ENCODE results near the gene GREM2. TPM values are rescaled to one million over a fixed set of nuclear protein-coding genes. Genes with fewer than 3 reads are reported as not detected.

GREM2 gene
- not detected in 2 replicates for total RNA-seq

DNA sequence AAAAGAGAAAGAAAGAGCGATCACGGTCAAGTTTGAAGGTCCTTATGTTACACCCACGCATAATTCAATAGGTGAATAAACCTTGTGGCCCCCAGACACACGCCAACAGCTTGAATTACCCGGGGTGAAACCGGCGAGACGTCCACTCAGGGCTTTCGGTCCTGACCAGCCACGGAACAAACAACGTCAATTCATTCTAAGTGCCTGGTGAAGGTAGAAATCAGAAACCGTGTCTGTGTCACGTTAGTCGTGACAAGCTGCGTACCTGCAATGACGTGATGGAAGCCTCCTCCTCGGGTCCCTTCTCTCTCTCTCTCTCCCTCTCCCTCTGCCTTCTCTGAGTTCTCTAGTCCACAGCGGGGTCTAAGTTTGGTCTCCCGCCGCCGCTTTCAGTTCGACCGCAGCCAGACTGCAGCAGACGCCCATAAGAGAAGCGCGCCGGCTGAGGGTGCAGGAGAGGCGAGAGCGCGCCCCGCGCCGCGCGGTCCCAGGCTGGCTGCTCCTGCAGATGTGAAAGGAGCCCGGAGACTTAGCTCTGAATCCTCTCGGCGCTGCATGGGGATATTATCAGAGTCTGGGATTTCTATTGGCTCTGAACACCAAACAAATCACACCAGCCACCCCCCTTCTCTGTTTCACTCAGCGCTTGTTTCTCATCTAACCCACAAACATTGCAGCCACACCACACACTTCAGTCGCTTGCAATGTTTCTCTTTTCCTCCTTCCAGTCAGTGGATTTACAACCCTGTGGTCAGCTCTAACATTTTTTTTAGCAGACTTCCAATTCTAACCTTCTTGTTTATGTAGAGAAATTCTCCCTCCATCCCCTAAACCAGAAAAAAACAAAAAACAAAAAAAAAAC is at the start of gene GREM2:
GREM2 (minus strand) TSS at position 537 of the 862 bp plus-strand sequence. CDS start 118,680 bp downstream, outside the sequence.
- Mint-ChIP-seq H3K27me3 (ENCODE audit: low read depth) (peaks cover 60% of the 10 kb centered on the region), H3K4me3 (ENCODE audit: low read depth) (peak within 1 kb of the TSS; percentile 87), H3K27ac (no peak within 1 kb of the TSS), H3K4me1 (ENCODE audit: low read depth) (peaks cover 30% of the 10 kb centered on the region), H3K9me3 (no peaks in the 10 kb centered on the region), H3K36me3 (ENCODE audit: low read depth) (no peaks in the 10 kb centered on the region)
- peak; percentile 13 for DNase-seq (ENCODE audit: low spot score)
- intact Hi-C loops (cut with micrococcal nuclease) = no loop called here

DNA sequence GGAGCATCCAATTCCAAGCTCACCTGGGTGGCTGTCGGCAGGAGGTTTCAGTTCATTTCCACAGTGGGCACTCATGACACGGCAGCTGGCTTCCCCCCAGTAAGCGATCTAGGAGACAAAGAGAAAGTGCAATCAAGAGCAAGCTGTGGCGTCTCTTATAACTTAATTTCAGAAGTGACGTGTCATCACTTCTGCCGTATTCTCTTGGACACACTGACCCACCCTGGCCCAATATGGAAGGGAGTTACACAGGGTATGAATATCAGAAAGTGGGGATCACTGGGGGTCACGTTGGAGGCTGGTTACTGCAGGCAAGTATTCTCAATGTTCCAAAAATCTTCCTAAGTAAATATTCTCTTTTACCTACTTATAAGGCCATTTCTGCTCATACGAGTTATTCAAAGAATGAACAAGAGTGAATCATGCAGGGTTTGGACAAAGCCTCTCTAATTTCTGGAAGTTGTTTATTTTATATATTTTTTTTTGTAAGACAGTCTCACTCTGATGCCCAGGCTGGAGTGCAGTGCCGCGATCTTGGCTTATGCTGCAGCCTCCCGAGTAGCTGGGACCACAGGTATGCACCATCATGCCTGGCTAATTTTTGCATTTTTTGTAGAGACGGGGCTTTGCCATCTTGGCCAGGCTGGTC is 46.5 kb upstream of the GREM2 start:
- H3K27ac Mint-ChIP-seq = no peak overlapping the region
- DNase-seq (ENCODE audit: low spot score) = no peak
- H3K4me3 Mint-ChIP-seq (ENCODE audit: low read depth) = no peak overlapping the region
- no peaks in the 10 kb centered on the region for H3K9me3 Mint-ChIP-seq
- no peaks in the 10 kb centered on the region for H3K4me1 Mint-ChIP-seq (ENCODE audit: low read depth)
- intact Hi-C loops (cut with micrococcal nuclease) = no loop called here
- H3K27me3 Mint-ChIP-seq (ENCODE audit: low read depth) = no peaks in the 10 kb centered on the region
- H3K36me3 Mint-ChIP-seq (ENCODE audit: low read depth) = no peaks in the 10 kb centered on the region

DNA sequence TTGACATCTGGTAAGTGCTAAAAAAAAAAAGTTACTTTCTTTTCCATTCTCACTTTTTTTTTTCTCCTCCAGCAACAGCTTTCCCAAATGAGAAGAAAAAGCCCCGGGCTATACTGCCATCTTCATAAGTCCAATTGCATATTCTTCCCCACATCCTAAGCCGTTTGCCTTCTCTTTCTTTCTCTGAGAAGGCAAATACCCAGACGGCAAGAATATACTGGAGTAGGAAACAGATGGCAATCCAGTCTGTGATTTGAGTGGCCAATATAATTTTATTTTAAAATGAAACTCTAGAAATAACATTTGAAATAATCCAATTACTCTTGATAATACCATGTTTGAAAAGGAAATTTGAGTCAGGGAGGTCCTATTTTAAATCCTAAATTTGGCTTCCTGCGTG is 44.6 kb upstream of the GREM2 start:
- H3K9me3 Mint-ChIP-seq = no peaks in the 10 kb centered on the region
- H3K27ac Mint-ChIP-seq = no peak overlapping the region
- H3K27me3 Mint-ChIP-seq (ENCODE audit: low read depth) = no peaks in the 10 kb centered on the region
- no peaks in the 10 kb centered on the region for H3K4me1 Mint-ChIP-seq (ENCODE audit: low read depth)
- intact Hi-C loops (cut with micrococcal nuclease) = no loop called here
- H3K36me3 Mint-ChIP-seq (ENCODE audit: low read depth) = no peaks in the 10 kb centered on the region
- no peak overlapping the region for H3K4me3 Mint-ChIP-seq (ENCODE audit: low read depth)
- no peak for DNase-seq (ENCODE audit: low spot score)

DNA sequence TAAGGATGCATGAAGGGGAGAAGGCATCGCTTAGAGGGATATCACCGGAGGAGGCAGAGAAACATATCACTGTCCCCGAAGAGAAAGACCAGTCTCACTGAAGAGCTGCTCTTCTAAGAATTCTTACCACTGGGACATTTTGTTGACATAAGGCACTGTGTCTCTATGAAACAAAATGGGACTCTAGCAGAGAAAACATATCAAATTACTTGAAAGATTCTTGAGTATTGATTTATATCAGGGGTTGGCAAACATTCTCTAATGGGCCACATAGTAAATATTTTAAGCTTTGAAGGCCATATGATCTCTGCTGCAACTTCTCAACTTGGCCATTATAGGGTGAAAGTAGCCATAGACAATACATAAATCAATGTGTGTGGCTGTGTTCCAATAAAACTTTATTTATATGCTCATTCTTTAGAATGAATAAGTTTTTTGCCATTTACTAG is 41.0 kb upstream of the GREM2 start:
- Mint-ChIP-seq H3K27ac (no peak overlapping the region), H3K36me3 (ENCODE audit: low read depth) (no peaks in the 10 kb centered on the region), H3K4me1 (ENCODE audit: low read depth) (no peaks in the 10 kb centered on the region), H3K27me3 (ENCODE audit: low read depth) (no peaks in the 10 kb centered on the region), H3K9me3 (no peaks in the 10 kb centered on the region), H3K4me3 (ENCODE audit: low read depth) (no peak overlapping the region)
- no peak for DNase-seq (ENCODE audit: low spot score)
- intact Hi-C loops (cut with micrococcal nuclease) = no loop called here

DNA sequence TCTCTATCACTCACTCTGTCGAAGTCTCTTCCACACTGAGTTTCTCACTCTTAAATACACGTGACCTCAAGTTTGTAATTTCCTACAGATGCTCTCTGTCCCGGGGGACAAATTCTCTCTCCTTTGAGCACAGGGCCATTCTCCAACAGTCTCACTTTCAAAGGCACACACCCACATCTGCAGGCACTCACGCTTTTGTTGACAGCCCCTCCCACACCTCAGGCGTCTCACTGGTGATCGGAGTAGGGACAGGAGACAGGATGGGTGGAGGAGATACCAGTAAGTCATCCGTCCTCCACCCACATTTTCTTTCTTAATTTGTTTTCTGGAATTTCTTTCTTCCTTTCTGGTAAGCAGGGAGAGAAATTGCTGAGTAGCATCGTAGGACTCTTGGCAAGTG is 40.6 kb upstream of the GREM2 start:
- intact Hi-C loops (cut with micrococcal nuclease) = no loop called here
- no peaks in the 10 kb centered on the region for H3K36me3 Mint-ChIP-seq (ENCODE audit: low read depth)
- no peak overlapping the region for H3K4me3 Mint-ChIP-seq (ENCODE audit: low read depth)
- no peaks in the 10 kb centered on the region for H3K27me3 Mint-ChIP-seq (ENCODE audit: low read depth)
- H3K9me3 Mint-ChIP-seq = no peaks in the 10 kb centered on the region
- H3K27ac Mint-ChIP-seq = no peak overlapping the region
- H3K4me1 Mint-ChIP-seq (ENCODE audit: low read depth) = no peaks in the 10 kb centered on the region
- no peak for DNase-seq (ENCODE audit: low spot score)

DNA sequence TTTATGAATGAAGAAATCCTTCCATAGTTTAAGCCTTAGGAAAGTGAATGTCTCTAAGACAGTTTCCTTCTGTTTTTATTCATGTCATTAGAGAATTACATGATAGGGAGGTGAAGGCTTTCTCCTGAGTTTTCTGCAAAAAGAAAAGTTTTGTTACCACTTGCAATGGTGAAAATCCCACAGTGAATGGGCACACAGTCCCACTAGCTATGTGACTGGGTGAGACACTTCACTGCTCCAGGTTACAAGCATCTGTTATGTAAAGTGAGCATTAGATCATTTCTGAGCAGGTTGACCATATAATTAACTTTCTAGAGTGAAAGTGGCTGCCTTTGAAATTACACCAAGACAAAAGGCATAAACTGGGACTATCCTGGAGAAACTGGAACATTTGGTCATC is 38.9 kb upstream of the GREM2 start:
- no peak overlapping the region for H3K27ac Mint-ChIP-seq
- no peaks in the 10 kb centered on the region for H3K36me3 Mint-ChIP-seq (ENCODE audit: low read depth)
- intact Hi-C loops (cut with micrococcal nuclease) = no loop called here
- no peak overlapping the region for H3K4me3 Mint-ChIP-seq (ENCODE audit: low read depth)
- no peaks in the 10 kb centered on the region for H3K27me3 Mint-ChIP-seq (ENCODE audit: low read depth)
- no peak for DNase-seq (ENCODE audit: low spot score)
- H3K9me3 Mint-ChIP-seq = no peaks in the 10 kb centered on the region
- H3K4me1 Mint-ChIP-seq (ENCODE audit: low read depth) = no peaks in the 10 kb centered on the region

DNA sequence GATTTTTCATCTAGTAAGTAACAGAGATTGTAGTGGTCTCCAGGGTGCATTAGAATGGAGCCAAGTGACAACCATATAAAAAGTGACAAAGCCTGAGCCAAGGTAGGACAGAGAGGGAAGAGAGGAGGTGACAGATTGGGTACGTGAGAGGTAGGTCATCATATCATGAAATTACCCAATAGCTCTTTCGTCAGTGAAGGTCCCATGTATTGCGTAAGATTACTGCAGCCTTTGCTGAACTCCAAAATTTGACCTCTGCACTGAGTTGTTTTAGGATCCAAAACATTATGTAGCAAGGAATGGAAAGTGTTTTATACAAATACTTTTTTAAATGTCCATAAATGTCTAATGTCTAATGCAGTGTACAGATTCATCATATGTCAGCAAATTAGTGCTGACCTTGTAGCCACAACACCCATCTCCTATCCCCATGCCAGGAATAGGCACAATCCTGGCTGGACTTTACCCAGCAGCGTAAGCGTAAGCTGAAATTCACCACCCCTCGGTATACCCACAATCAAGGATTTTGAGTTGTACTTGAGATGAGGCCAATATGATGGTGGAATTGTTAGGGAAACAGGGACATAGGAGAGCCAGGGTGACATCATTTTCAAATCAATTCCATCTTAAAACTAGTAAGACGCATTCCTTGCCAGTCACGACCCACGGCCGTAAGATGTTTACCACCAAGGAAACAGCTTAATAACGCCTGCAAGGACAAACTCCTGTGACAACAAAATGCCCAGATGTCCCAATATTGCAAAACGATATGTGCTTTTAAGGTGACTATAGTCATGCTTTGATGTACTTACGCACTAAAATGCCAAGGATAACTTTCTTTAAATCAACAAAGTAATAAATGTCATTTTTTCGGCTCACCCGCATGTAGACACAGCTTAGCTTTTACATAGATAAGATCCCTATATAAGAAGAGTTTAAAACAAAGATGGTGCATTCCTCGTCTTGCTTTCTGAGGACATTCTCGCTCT is 38.1 kb upstream of the GREM2 start:
- no peak for DNase-seq (ENCODE audit: low spot score)

DNA sequence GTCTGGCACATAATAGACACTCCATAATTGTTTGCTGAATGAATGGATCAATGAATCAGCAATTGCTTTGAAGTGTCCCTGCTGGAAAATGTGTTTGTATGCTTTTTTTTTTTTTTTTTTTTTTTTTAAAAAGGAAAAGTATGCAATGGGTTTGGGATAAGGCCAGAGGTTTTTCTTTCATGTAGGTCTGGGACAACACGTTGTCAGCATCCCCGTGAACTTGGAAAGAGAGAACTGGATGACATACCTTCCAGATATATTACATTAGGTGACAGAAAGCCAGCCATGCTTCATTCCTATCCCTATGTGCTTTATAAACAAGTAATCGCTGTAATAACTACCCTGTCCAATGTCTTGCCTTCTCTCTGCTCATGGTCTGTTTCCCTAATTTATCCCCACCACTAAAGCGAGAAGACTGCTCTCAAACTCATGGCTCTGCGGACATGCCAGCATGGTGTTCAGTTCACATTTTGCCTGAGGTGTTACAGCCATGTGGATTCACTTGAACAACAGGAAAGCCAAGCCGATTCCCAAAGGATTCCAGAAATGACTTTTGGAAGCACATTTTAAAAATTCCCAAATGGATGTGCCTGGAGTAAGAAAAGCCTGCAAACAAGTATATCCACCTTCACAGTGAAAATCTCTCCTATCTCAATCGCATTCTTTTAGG is 34.8 kb upstream of the GREM2 start:
- H3K36me3 Mint-ChIP-seq (ENCODE audit: low read depth) = no peaks in the 10 kb centered on the region
- intact Hi-C loops (cut with micrococcal nuclease) = no loop called here
- no peak overlapping the region for H3K27ac Mint-ChIP-seq
- no peaks in the 10 kb centered on the region for H3K9me3 Mint-ChIP-seq
- DNase-seq (ENCODE audit: low spot score) = no peak
- H3K27me3 Mint-ChIP-seq (ENCODE audit: low read depth) = no peaks in the 10 kb centered on the region
- H3K4me3 Mint-ChIP-seq (ENCODE audit: low read depth) = no peak overlapping the region
- no peaks in the 10 kb centered on the region for H3K4me1 Mint-ChIP-seq (ENCODE audit: low read depth)

More for the DNA sequence above, 38.1 kb upstream of the GREM2 start:
- Mint-ChIP-seq H3K27me3 (ENCODE audit: low read depth) (no peaks in the 10 kb centered on the region), H3K9me3 (no peaks in the 10 kb centered on the region), H3K36me3 (ENCODE audit: low read depth) (no peaks in the 10 kb centered on the region), H3K4me1 (ENCODE audit: low read depth) (no peaks in the 10 kb centered on the region), H3K4me3 (ENCODE audit: low read depth) (no peak overlapping the region), H3K27ac (no peak overlapping the region)
- intact Hi-C loops (cut with micrococcal nuclease) = no loop called here

DNA sequence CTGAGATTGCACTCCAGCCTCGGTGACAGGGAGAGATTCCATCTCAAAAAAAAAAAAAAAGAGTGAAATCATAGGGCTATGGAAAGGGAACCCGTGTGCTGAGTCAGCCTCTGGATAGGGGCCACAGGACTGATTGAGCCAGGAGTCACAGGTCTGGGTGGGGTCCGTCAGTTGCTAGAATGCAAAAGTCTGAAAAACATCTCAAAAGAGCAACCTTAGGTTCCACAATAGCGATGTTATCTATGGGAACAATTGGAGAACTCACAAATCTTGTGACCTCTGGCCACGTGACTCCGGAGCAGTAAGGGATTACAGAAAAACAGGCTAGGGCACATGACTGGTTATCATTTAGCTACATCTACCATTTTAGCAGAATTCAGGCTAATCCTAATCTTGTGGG is 32.8 kb upstream of the GREM2 start:
- H3K27ac Mint-ChIP-seq = no peak overlapping the region
- intact Hi-C loops (cut with micrococcal nuclease) = no loop called here
- no peaks in the 10 kb centered on the region for H3K4me1 Mint-ChIP-seq (ENCODE audit: low read depth)
- H3K27me3 Mint-ChIP-seq (ENCODE audit: low read depth) = no peaks in the 10 kb centered on the region
- H3K36me3 Mint-ChIP-seq (ENCODE audit: low read depth) = no peaks in the 10 kb centered on the region
- no peak overlapping the region for H3K4me3 Mint-ChIP-seq (ENCODE audit: low read depth)
- DNase-seq (ENCODE audit: low spot score) = no peak
- H3K9me3 Mint-ChIP-seq = no peaks in the 10 kb centered on the region

DNA sequence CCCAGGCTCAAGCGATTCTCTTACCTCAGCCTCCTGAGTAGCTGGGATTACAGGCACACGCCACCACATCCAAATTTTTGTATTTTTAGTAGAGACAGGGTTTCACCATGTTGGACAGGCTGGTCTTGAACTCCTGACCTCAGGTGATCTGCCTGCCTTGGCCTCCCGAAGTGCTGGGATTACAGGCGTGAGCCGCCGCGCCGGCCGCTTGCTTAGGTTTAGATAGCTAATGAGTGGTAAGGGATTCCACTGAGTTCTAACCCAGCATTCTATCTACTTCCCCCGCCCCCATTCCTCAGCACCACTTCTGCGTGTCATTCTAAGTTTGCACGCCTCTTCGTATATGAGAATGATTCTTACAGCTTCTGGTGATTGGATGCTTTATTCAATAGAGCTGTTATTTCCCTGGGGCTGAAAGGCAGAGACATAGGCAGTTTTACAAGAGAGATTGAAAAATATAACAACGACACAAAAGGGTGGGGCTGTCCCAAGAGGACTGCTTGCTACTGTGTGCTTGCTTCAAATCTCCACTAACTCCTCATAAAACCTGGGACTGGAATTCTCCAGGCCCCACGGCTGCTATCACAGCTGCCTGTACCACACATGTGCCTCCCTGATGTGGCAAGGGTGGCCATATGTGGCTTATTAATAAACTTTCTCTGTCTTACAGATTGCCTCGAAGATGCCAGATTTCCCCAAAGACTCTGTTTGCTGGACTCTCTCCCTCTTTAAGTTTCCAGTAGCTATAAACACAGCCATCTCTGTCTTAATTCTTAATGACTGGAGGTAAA is 23.7 kb upstream of the GREM2 start:
- H3K9me3 Mint-ChIP-seq = peaks cover 5% of the 10 kb centered on the region

DNA sequence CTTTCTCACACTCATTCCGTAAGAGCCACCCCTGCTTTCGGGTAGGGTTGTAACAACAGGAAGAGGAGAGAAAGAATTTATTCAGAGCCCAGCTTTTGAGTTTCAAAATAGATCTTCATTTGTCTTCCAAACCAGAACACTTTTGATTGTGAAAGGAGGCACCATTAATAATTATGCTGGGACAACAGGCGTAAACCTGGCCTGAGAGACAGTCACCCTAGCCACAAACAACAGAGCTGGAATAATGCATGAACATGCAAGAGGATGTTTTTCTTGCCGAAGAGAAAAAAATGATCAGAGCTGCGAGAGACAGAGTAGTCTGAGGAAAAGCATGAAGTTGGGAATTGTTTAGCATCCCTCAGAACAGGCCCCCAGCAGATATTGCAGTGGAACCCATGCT is 18.5 kb upstream of the GREM2 start:
- no peaks in the 10 kb centered on the region for H3K9me3 Mint-ChIP-seq
- H3K27me3 Mint-ChIP-seq (ENCODE audit: low read depth) = no peaks in the 10 kb centered on the region
- intact Hi-C loops (cut with micrococcal nuclease) = no loop called here
- DNase-seq (ENCODE audit: low spot score) = no peak
- no peaks in the 10 kb centered on the region for H3K36me3 Mint-ChIP-seq (ENCODE audit: low read depth)
- H3K4me3 Mint-ChIP-seq (ENCODE audit: low read depth) = no peak overlapping the region
- H3K4me1 Mint-ChIP-seq (ENCODE audit: low read depth) = no peaks in the 10 kb centered on the region
- H3K27ac Mint-ChIP-seq = no peak overlapping the region

More for the DNA sequence above, 23.7 kb upstream of the GREM2 start:
- Mint-ChIP-seq H3K27me3 (ENCODE audit: low read depth) (no peaks in the 10 kb centered on the region), H3K4me1 (ENCODE audit: low read depth) (no peaks in the 10 kb centered on the region), H3K36me3 (ENCODE audit: low read depth) (no peaks in the 10 kb centered on the region), H3K4me3 (ENCODE audit: low read depth) (no peak overlapping the region), H3K27ac (no peak overlapping the region)
- intact Hi-C loops (cut with micrococcal nuclease) = no loop called here
- DNase-seq (ENCODE audit: low spot score) = no peak
